Activated T-cell treated with anti-CD3 and anti-CD28 coated beads for 1 hour (primary cell): ENCODE results near the gene SEMA6A.

Source experiments
- DNase-seq: peaks from one replicate; pipeline ENCODE4 v3.0.0-alpha.2; 2020; ENCODE audit warnings: low read depth

The SEMA6A gene

DNA sequence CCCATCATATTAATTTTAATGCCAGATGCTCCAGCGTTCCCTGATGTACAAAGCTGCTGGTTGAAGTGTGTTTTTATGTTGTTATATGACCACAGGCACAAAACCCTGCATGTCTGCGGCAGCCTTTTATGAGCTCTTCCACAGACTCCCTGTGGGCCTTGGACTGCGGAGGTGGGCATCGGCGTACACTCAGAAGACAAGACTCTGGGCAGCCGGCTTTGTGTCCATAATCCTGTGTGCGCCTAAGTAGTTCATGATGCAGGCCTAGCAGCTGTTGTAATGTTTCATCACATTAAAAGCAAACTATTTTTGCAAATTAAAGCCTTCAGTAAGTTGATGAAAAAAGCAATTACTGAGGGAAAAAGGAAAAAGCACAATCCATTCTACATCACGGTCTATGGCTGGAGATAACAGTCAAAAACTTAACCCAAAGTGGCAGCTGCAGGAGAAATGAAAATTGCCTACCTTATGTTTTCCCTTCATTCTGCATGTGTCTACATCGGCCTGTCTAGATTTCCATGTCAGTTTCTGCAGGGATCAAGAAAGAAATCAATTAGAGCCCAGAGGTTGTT is 78.8 kb downstream of the SEMA6A start:
- DNase-seq, result no peak

DNA sequence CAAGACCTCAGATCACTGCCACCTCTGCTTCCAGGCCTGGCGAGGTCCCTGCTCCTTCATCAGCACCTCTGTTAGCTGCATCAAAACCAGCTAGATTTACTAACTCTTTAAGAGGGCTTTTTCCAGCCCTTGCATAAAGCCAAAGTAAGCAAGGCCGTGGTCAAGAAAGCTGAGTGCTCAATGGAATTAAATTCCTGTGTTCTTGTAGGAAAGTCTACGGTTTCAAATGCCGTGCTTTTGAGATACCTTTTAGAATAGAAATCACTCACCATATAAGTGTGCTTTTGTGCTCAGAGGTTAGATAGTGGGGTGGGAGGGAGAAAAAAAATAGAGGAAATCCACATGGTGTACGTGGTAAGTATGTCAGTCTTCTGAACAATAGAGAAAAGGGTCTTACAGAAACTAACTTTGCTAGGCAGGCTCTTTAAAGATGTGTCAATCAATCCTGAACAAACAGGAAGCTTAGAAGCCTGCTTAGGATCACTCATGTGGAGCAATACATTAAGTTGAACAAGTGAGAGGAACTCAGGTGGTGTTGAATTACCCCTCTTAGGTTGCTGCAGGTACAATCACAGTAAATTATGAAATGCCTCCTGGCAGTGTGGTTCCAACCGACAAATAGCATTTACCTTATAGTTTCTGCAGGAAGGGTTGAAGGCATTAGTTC is 79.7 kb downstream of the SEMA6A start:
- DNase-seq, result no peak

- no peak for DNase-seq
Observed at GRCh38 chr5:116492776-116493175, 81.8 kb downstream of the SEMA6A start.

- DNase-seq, result no peak
Observed at GRCh38 chr5:116492016-116492623, 82.5 kb downstream of the SEMA6A start.

- no peak for DNase-seq
Observed at GRCh38 chr5:116488356-116489041, 86.1 kb downstream of the SEMA6A start.

DNA sequence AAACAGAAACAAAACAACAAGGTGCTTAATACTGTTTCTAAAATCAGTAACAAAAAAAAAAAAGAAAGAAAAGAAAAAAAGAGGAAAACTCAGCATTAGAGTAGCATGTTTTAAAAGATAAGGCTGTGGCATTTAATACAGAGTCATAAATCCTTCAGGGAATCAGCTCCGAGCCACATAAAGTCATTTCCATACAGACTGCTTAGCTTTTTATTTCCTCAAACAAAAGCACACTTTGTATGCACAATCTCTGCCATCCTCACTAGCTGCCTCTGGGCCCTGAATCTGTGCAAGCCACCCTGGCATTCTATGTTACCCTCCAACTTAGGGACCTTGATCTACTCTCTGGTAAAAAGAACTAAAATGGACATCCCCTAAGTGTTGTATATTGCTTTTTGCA is 87.6 kb downstream of the SEMA6A start:
- DNase-seq, result no peak

- no peak for DNase-seq
Observed at GRCh38 chr5:116486588-116486987, 88.0 kb downstream of the SEMA6A start.

GRCh38 chr5:116484645-116485044 is 90.0 kb downstream of the SEMA6A start:
- no peak for DNase-seq

DNA sequence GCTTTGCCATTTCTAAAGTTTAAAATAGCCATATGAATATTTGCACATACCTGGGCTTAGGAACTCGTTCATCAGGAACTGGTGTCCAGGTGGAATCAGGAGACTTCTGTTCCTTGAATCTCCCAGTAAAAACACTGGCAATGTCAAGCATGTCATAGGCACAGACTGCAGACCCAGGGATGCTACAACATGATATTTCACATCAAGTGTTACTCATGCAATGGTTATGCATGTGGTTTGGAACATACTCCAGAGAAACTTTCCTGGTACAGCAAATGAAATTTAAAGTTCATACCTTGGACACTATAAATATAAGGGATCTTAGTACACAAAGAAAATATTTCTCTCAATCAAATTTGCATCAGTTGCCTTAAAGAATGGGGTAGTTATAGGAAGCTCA is 92.2 kb downstream of the SEMA6A start:
- no peak for DNase-seq

DNA sequence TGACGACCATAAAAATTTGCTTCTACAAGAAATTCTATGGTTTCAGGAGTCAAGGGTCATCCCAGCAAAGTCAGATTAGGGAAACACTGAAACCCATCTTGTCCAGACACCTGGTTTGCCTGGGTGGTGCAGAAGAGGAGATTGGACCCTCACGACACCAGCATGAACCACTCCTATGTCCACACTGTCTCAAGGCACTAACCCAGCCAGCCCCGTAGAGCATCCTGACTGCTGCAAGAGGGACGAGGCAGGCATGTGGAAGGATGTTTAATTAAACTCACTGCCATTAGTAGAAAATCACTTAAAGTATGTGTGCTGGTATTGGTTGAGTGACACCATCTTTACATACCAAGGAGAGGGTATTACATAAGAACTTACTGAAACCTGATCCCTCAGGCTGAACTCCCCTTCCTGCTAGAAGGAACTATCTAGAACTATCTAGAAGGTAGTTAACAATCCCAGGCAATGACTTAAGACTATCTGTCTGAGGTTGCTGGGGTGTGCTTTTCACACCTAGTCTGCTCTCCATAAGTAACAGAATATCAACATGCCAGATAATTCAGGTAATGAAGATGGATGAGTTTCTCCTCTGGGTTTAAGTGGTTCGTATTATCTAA is 93.6 kb downstream of the SEMA6A start:
- DNase-seq, result no peak

DNA sequence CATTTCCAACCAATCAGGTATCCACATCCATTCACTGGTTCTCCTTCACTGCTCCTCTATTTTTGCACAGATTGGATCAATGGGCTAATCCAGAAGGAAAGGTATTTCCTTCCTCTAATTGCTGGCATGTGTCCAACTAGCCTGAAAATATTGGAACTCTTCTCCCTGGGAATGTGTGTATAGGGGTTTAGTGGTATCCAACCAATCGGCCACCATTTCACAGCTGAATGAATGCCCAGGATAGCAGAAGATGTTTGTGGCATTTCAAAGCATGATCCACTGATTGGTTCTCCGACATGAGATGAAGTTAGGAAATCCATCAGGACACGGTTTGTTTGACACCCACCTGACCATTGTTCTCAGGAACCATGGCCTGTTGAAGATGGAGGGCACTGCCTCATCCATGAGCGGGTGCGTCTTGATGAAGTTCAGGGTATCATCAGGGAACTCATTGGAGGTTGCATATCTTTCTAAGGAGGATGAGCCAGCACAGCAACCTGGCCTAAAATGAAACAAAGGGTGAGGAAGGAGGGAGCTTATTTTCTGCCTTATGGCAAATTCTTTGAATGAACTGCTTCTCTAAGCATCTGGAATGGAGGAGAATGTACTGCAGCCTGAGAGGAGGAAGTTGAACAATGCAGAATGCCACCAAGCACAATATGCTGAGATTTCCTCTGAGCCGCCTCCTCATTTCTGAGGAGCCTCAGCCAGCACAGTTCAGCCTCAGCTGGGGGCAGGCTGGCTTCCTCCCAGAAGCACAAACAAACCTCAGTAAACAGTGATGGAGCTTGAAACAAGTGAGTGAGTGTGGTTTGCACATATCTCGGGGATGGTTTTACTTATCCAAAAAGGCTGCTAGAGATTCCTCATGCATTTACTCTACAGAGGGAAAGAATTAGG is 94.6 kb downstream of the SEMA6A start:
- DNase-seq, result no peak

DNA sequence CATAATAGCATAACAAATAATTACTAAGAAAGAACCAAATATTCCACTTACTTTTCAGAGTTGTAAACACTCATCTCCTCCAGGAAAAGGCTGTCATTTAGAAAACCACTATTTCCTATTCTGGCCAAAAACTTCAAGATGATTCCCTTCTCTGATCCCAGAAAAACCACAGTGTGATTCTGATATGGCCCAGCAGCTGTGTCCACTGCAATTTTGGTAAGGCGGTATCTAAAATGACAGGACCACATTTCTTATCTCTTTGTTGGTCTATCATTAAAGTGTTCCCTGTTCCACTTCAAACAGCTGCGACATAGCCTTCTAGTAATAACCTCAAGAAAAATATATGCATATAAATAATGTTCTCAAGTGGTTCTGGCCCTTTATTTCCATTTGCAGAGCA is 96.1 kb downstream of the SEMA6A start:
- no peak for DNase-seq

DNA sequence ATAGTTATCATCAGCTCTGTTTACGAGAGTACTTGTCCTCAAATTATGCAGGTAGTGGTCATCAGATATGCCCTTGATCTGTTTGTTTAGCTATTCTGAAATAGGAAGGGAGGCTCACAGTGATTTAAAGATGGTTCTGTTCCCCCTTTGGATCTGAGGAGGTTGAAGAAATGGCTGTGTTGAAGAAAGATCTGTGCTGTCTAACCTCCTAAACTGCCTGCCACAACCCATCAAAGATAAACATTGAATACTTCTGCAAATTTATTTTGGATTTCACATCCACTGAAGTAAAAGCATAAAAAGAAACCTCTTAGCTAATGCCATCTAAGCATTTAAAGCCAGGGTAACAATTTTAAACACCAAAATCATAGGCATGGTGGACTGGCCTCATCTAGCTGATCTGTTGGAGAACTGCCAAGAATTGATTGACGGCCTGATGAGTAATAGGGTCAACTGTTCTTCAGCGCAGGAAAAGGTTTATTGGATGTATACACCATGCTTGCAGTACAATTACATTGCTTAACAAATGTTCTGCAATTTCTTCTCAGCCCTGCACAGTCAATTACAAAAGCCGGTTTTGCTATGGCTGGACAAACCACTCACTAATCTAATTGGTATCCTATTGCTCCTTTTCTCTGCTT is 97.6 kb downstream of the SEMA6A start:
- no peak for DNase-seq

- DNase-seq, result no peak
Observed at GRCh38 chr5:116475338-116475737, 99.3 kb downstream of the SEMA6A start.

- DNase-seq, result no peak
Observed at GRCh38 chr5:116473706-116474105, 100.9 kb downstream of the SEMA6A start.

- no peak for DNase-seq
Observed at GRCh38 chr5:116472274-116472673, 102.3 kb downstream of the SEMA6A start.

DNA sequence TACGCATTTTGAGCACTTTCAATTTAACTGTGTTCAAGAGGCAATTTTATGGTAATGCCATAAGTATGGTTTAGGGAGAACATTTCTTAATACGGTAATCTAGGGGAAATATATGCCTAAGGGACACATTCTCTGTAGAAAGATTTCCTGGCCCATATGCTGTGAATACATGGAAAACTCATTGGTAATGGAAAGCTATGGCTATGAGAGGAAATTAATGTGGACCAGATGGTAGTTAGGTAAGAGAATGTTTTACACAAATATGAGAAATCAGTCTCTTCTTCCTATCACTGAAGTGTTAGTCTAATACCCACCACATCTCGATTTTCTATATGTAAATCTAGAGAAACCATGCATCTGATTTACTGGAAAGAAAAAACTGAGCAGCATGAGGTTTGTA is 105.0 kb downstream of the SEMA6A start:
- no peak for DNase-seq

DNA sequence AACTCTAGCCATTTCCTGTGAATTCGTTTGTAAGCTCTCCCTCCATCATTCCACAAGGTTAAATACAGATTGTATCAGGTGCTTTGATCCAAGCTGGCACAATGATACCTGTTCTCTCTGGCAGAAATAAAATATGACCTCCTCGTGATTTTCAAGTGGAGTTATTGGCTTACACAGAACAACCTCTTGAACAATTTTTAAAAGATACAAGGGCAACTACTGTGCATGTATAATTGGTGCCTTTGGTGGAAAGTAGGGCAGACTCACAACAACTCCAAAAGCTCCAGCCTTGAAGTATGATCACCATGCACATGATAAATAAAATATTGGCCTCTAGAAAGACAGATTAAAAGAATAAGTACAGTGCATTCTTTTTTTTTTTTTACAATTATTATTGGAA is 106.0 kb downstream of the SEMA6A start:
- DNase-seq, result no peak

GRCh38 chr5:116467465-116467843 is 107.2 kb downstream of the SEMA6A start:
- DNase-seq, result no peak

DNA sequence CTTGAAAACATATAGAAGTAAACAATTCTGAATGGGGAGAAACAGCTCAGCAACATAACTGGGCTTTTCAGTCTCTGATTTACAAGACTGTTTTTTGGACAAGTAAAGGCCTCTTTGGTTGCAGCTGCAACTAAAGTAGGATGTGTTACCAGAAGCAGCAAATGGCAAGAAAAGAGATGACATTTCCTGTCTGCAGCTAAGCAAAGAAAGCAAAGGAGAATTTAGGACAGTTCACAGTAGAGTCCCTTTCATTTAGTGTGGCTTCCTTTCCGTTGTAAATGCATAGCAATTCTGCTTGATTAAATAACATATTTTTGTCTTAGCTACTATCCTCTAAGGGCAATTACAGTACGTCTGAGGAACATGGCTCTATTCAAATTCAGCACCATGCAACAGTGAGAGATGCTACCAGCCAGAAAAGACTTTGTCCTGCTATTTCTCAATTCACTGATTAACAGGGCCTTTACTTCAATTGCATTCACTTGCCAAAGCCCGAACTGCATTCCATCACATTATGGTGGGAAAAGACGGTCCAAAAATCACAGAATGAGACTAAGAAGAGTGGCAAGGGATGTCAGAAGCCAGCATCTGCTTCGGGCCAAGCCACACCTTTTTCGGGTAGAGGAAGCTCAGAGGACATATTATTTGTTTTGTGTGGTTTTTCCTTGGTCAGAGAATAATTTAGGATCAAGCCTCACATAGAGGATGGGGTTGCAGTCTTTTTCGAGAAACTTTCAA is 107.7 kb downstream of the SEMA6A start:
- DNase-seq, result no peak

DNA sequence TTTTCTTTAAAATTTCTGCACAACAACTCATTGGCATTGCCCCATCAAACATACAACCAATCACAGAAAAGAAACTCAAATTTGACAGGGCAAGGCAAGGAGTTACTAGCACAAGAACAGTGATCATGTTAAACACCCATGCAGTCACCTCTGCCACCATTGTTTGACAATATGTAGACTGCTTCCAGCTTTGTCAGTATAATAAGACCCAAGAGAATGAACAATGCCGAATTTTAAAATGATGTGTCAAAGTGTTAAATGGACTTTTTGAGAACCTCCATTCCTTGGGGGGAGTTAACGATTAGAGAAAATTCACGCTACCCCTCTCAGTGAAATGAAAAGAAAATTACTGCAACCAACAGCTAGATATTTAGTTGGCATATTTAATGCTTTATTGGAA is 109.2 kb downstream of the SEMA6A start:
- DNase-seq, result no peak
